OCI-LY1 (cell line): ENCODE results near the gene LSAMP.

Experiments
- H2AFZ ChIP-seq: fragments of 200-600 bp; sonication (generic), shearing (Covaris generic); 2 replicates; pipeline ENCODE4 v1.6.0; 2014; ENCODE audit warnings: antibody characterized with exemption, mild to moderate bottlenecking, low read length
- H3F3A ChIP-seq: fragments of 200-600 bp; sonication (generic), shearing (Covaris generic); 2 replicates; pipeline ENCODE4 v1.6.0; 2014; ENCODE audit warnings: mild to moderate bottlenecking, antibody characterized with exemption, low read length, moderate library complexity; ENCODE audit not compliant: insufficient read depth
- H3K27ac ChIP-seq: fragments of 200-600 bp; sonication (generic); 2 replicates; pipeline ENCODE4 v1.5.1; 2014; ENCODE audit warnings: low read length, mixed run types, mild to moderate bottlenecking, low read depth; ENCODE audit not compliant: poor library complexity, severe bottlenecking
- H3K27me3 ChIP-seq: fragments of 200-600 bp; sonication (generic); 2 replicates; pipeline ENCODE4 v1.6.0; 2014; ENCODE audit warnings: antibody characterized with exemption, mild to moderate bottlenecking, low read length, moderate library complexity; ENCODE audit not compliant: insufficient read depth
- H3K36me3 ChIP-seq: fragments of 200-600 bp; sonication (generic); 2 replicates; pipeline ENCODE4 v1.6.1; 2014; ENCODE audit warnings: mild to moderate bottlenecking, antibody characterized with exemption, low read length, moderate library complexity, mixed read lengths; ENCODE audit not compliant: insufficient read depth
- H3K4me1 ChIP-seq: fragments of 200-600 bp; sonication (generic); 2 replicates; pipeline ENCODE4 v1.5.1; 2014; ENCODE audit warnings: mild to moderate bottlenecking, low read length, moderate library complexity; ENCODE audit not compliant: insufficient read depth, severe bottlenecking
- H3K4me2 ChIP-seq: fragments of 200-600 bp; sonication (generic), shearing (Covaris generic); 2 replicates; pipeline ENCODE4 v1.6.1; 2014; ENCODE audit warnings: low read length
- H3K4me3 ChIP-seq: fragments of 200-600 bp; sonication (generic); 2 replicates; pipeline ENCODE4 v1.5.1; 2014; ENCODE audit warnings: low read length, low read depth, mild to moderate bottlenecking, mixed read lengths; ENCODE audit not compliant: poor library complexity, severe bottlenecking
- H3K79me2 ChIP-seq: fragments of 200-600 bp; shearing (Covaris generic); 2 replicates; pipeline ENCODE4 v1.6.1; 2016; ENCODE audit warnings: mixed run types, low read length, mixed read lengths; ENCODE audit not compliant: insufficient read depth
- H3K9ac ChIP-seq: fragments of 200-600 bp; sonication (generic), shearing (Covaris generic); 2 replicates; pipeline ENCODE4 v1.6.1; 2014; ENCODE audit warnings: mild to moderate bottlenecking, low read length, mixed read lengths
- H3K9me2 ChIP-seq: fragments of 200-600 bp; sonication (generic), shearing (Covaris generic); 2 replicates; pipeline ENCODE4 v1.6.1; 2014; ENCODE audit warnings: low read depth, mild to moderate bottlenecking, low read length, mixed read lengths
- H3K9me3 ChIP-seq: fragments of 200-600 bp; shearing (Covaris generic); 2 replicates; pipeline ENCODE4 v1.6.1; 2014; ENCODE audit warnings: low read length, mixed read lengths
- H4K20me1 ChIP-seq: fragments of 200-600 bp; sonication (generic), shearing (Covaris generic); 2 replicates; pipeline ENCODE4 v1.6.0; 2016; ENCODE audit warnings: mild to moderate bottlenecking, low read length; ENCODE audit not compliant: insufficient read depth
- EZH2 ChIP-seq: fragments of 200-600 bp; sonication (generic), shearing (Covaris generic); IDR thresholded peaks from 2 replicates; pipeline ENCODE4 v1.8.0; 2017; ENCODE audit warnings: borderline replicate concordance, mixed run types, mild to moderate bottlenecking, antibody characterized with exemption, low read length, moderate library complexity, mixed read lengths
- TF ChIP-seq, protein P1 (sequence below): fragments of 200-600 bp; sonication (generic), shearing (Covaris generic); IDR thresholded peaks from 2 replicates; pipeline ENCODE4 v1.5.1; 2017; ENCODE audit warnings: mild to moderate bottlenecking, antibody characterized with exemption, low read length, moderate library complexity, mixed read lengths

Gene LSAMP

DNA sequence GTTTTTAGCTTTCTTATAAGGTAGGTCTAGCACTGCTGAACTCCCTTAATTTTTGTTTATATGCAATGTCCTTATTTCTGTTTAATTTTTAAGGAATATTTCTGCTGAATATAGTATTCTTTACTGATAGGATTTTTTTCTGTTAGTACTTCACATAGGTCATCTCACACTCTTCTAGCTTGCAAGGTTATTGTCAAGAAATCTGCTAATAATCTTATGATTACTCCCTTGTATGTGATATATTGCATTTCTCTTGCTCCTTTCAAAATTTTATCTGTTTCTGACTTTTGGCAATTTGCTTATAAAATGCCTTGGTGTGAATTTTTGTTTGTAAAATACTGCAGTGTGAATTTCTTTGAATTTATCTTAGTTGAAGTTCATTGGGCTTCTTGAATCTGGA, 523.6 kb downstream of the LSAMP start:
- no peak overlapping the region for H3K9ac ChIP-seq
- no peaks in the 10 kb centered on the region for H3K79me2 ChIP-seq
- H3K9me2 ChIP-seq = no peaks in the 10 kb centered on the region
- H2AFZ ChIP-seq = no peak overlapping the region
- H3K4me1 ChIP-seq = no peaks in the 10 kb centered on the region
- H3K27me3 ChIP-seq = no peaks in the 10 kb centered on the region
- H3K4me3 ChIP-seq = no peak overlapping the region
- no peaks in the 10 kb centered on the region for H3K9me3 ChIP-seq
- no peak overlapping the region for H3K27ac ChIP-seq
- no peaks in the 10 kb centered on the region for H3F3A ChIP-seq
- no peak for TF ChIP-seq EZH2
- TF ChIP-seq, protein P1, sequence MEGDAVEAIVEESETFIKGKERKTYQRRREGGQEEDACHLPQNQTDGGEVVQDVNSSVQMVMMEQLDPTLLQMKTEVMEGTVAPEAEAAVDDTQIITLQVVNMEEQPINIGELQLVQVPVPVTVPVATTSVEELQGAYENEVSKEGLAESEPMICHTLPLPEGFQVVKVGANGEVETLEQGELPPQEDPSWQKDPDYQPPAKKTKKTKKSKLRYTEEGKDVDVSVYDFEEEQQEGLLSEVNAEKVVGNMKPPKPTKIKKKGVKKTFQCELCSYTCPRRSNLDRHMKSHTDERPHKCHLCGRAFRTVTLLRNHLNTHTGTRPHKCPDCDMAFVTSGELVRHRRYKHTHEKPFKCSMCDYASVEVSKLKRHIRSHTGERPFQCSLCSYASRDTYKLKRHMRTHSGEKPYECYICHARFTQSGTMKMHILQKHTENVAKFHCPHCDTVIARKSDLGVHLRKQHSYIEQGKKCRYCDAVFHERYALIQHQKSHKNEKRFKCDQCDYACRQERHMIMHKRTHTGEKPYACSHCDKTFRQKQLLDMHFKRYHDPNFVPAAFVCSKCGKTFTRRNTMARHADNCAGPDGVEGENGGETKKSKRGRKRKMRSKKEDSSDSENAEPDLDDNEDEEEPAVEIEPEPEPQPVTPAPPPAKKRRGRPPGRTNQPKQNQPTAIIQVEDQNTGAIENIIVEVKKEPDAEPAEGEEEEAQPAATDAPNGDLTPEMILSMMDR = no peak
- no peaks in the 10 kb centered on the region for H4K20me1 ChIP-seq
- no peaks in the 10 kb centered on the region for H3K36me3 ChIP-seq
- H3K4me2 ChIP-seq = no peak overlapping the region

GRCh38 chr3:115918900-115919299, 526.4 kb downstream of the LSAMP start:
- no peaks in the 10 kb centered on the region for H3K27me3 ChIP-seq
- TF ChIP-seq, protein P1 = no peak
- no peak for TF ChIP-seq EZH2
- no peak overlapping the region for H3K4me2 ChIP-seq

DNA sequence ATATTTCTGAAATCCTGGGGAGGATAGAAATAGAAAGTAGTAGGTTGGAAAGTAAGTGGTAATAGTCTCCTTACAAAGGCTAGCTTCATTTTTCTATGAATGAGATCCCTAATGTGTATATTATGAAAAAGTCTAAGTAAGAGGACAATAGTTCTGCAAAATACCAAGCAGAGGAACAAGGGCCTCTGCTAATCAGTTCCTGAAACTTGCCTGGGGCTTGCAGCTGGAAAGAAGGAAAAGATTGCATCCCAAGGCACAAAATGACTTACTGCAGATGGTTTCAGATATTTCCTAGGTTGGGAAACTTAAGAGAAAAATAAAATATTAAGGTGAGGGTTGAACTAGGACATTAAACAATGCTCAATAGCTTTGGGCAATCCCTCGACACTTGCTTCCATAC, 528.4 kb downstream of the LSAMP start:
- H3K4me2 ChIP-seq = no peak overlapping the region
- H3K36me3 ChIP-seq = no peaks in the 10 kb centered on the region
- no peak overlapping the region for H3K27ac ChIP-seq
- no peak overlapping the region for H3K9ac ChIP-seq
- no peak overlapping the region for H3K4me3 ChIP-seq
- no peaks in the 10 kb centered on the region for H3K4me1 ChIP-seq
- no peak for TF ChIP-seq EZH2
- TF ChIP-seq, protein P1 = no peak
- no peaks in the 10 kb centered on the region for H3K27me3 ChIP-seq
- H3F3A ChIP-seq = no peaks in the 10 kb centered on the region
- no peaks in the 10 kb centered on the region for H4K20me1 ChIP-seq
- H3K79me2 ChIP-seq = no peaks in the 10 kb centered on the region
- H2AFZ ChIP-seq = no peak overlapping the region
- H3K9me2 ChIP-seq = no peaks in the 10 kb centered on the region
- H3K9me3 ChIP-seq = no peaks in the 10 kb centered on the region

More at GRCh38 chr3:115918900-115919299, 526.4 kb downstream of the LSAMP start:
- H3K27ac ChIP-seq = no peak overlapping the region
- no peaks in the 10 kb centered on the region for H3K4me1 ChIP-seq
- H3K9me3 ChIP-seq = no peaks in the 10 kb centered on the region
- H3K79me2 ChIP-seq = no peaks in the 10 kb centered on the region
- no peaks in the 10 kb centered on the region for H3K9me2 ChIP-seq
- H4K20me1 ChIP-seq = no peaks in the 10 kb centered on the region
- no peaks in the 10 kb centered on the region for H3K36me3 ChIP-seq
- H3K4me3 ChIP-seq = no peak overlapping the region
- no peak overlapping the region for H2AFZ ChIP-seq
- no peaks in the 10 kb centered on the region for H3F3A ChIP-seq
- H3K9ac ChIP-seq = no peak overlapping the region
